Epithelial cell of esophagus (primary cell): ENCODE data around the gene PTPRN2.

Experiments
- DNase-seq: peaks from one replicate; pipeline ENCODE4 v3.0.0; 2010; ENCODE audit warnings: low read depth
- H3K4me3 ChIP-seq: 2 replicates; pipeline ENCODE4 v1.5.1; 2011; ENCODE audit warnings: mild to moderate bottlenecking, low read length, control low read depth
- CTCF ChIP-seq: IDR thresholded peaks from 2 replicates; pipeline ENCODE4 v1.5.1; 2011; ENCODE audit warnings: low read depth, mild to moderate bottlenecking, low read length, control low read depth, inconsistent platforms; ENCODE audit not compliant: insufficient read depth; ENCODE audit errors: missing control alignments

Gene PTPRN2

GRCh38 chr7:158367634-158367982, 220.0 kb downstream of the PTPRN2 start:
- no peak overlapping the region for H3K4me3 ChIP-seq
- no peak for TF ChIP-seq CTCF
- no peak for DNase-seq

GRCh38 chr7:158366916-158367633, 220.5 kb downstream of the PTPRN2 start:
- TF ChIP-seq CTCF: no peak
- H3K4me3 ChIP-seq: no peak overlapping the region
- no peak for DNase-seq

GRCh38 chr7:158366346-158366745, 221.3 kb downstream of the PTPRN2 start:
- no peak for TF ChIP-seq CTCF
- H3K4me3 ChIP-seq: no peak overlapping the region
- no peak for DNase-seq

GRCh38 chr7:158365267-158365666, 222.4 kb downstream of the PTPRN2 start:
- no peak overlapping the region for H3K4me3 ChIP-seq
- DNase-seq: no peak
- TF ChIP-seq CTCF: no peak

GRCh38 chr7:158364451-158364850, 223.2 kb downstream of the PTPRN2 start:
- no peak for DNase-seq
- no peak for TF ChIP-seq CTCF
- no peak overlapping the region for H3K4me3 ChIP-seq

- H3K4me3 ChIP-seq: no peak overlapping the region
- TF ChIP-seq CTCF: no peak
- no peak for DNase-seq
Measured at GRCh38 chr7:158362912-158363905, 224.4 kb downstream of the PTPRN2 start.

- TF ChIP-seq CTCF: no peak
- no peak overlapping the region for H3K4me3 ChIP-seq
- no peak for DNase-seq
Measured at GRCh38 chr7:158362001-158362400, 225.6 kb downstream of the PTPRN2 start.
